MCF 10A (cell line): ENCODE data around the gene RNF223. TPM values are rescaled to one million over a fixed set of nuclear protein-coding genes. Genes with fewer than 3 reads are reported as not detected.

Source experiments
- BruUV-seq: library from RNA; stranded (reverse); fragments of 400-500 nt; replicated peaks from 2 replicates; lab custom pipeline; 2021; lab: Mats Ljungman, UMichigan
- CTCF ChIA-PET: fragments of 300-600 bp; sonication (Branson Sonifier 250); formaldehyde crosslinking; extraction: SDS; loops from one replicate; lab custom pipeline; 2021; ENCODE audit warnings: antibody characterized with exemption, inconsistent platforms; lab: Yijun Ruan, JAX
- POLR2A ChIA-PET: fragments of 300-600, 350-650 bp; sonication (Branson Sonifier 250); formaldehyde crosslinking; extraction: SDS; loops from one replicate; lab custom pipeline; 2020; ENCODE audit warnings: antibody characterized with exemption, inconsistent platforms; lab: Yijun Ruan, JAX
- DNase-seq: peaks from one replicate; pipeline ENCODE4 v3.0.0-alpha.2; 2018; ENCODE audit not compliant: unreplicated experiment
- H3K27ac Mint-ChIP-seq: one replicate; pipeline ENCODE4 v1.8.0; 2022; ENCODE audit warnings: mild to moderate bottlenecking, low read depth, mixed read lengths; ENCODE audit not compliant: unreplicated experiment
- H3K27me3 Mint-ChIP-seq: one replicate; pipeline ENCODE4 v1.8.0; 2022; ENCODE audit warnings: mixed read lengths; ENCODE audit not compliant: insufficient read depth, unreplicated experiment
- H3K36me3 Mint-ChIP-seq: one replicate; pipeline ENCODE4 v1.8.0; 2022; ENCODE audit warnings: mild to moderate bottlenecking, moderate library complexity, mixed read lengths; ENCODE audit not compliant: insufficient read depth, unreplicated experiment
- H3K4me1 Mint-ChIP-seq: one replicate; pipeline ENCODE4 v1.8.0; 2022; ENCODE audit warnings: mixed read lengths; ENCODE audit not compliant: insufficient read depth, unreplicated experiment
- H3K4me3 Mint-ChIP-seq: one replicate; pipeline ENCODE4 v1.8.0; 2022; ENCODE audit warnings: mild to moderate bottlenecking, moderate library complexity, mixed read lengths; ENCODE audit not compliant: unreplicated experiment
- H3K9me3 Mint-ChIP-seq: one replicate; pipeline ENCODE4 v1.8.0; 2022; ENCODE audit warnings: mixed read lengths; ENCODE audit not compliant: unreplicated experiment
- intact Hi-C: fragments of 100-400 bp; cut with micrococcal nuclease; formaldehyde crosslinking; loops from 2 replicates; pipeline ENCODE4 v1.14.1; 2022
- total RNA-seq: library from RNA; stranded (reverse); gene quantifications from 2 replicates; pipeline ENCODE4 v1.2.3, GENCODE V29; 2022
- TF ChIP-seq, protein P1 (sequence below): fragments of 200-600 bp; IDR thresholded peaks from one replicate; pipeline ENCODE4 v1.8.0; 2022; ENCODE audit warnings: antibody characterized with exemption, mild to moderate bottlenecking; ENCODE audit not compliant: unreplicated experiment

RNF223 gene
- total RNA-seq, 1 experiment from 2014 or later = 0.30 TPM

DNA sequence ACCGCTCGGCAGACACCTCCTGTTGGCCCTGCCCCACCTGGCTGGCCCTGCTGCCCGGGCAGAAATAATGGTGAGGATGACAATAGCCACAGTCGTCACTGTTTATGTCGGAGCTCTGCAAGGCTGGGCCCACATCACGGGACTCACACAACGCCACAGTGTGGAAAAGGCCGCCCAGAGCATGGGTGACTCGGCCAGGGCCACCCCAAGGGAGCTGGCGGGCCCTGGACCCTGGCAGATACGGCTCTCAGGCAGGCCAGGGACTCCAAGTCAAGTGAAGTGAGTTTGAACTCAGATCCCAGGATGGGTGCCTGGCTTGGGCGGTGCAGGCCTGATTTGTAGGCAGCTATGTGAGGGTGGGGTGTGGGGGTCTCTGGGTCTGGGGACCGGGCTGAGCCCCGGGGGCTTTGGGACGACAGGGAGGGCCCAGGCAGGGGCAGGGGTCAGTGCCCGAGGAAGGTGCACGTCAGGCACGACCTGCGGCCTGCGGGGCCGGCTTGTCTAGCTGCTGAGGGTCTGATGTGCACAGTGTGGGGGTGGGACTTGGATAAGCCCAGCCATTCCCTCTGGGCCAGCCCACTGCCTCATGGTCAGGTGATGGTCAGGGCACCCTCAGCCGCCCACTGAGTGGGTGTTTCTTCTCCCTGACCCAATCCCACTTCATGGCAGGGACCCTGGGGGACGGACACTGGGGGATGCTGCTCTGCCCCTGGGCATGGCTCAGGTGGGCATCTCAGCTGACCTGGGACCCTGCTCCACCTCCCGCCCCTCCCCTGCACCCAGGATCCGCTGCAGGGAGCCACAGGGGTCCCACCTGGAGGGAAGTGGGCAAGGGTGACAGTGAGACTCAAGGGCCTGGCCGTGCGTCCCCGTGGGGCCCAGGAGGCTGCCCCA is 1.0 kb downstream of the RNF223 start:
- Mint-ChIP-seq H3K36me3 (no peaks in the 10 kb centered on the region), H3K27ac (no peak overlapping the region), H3K4me1 (peaks cover 10% of the 10 kb centered on the region), H3K9me3 (no peaks in the 10 kb centered on the region), H3K4me3 (no peak overlapping the region), H3K27me3 (no peaks in the 10 kb centered on the region)
- DNase-seq = no peak
- ChIA-PET POLR2A (interaction anchor here (0.7 kb wide), 1 partner anchor 10 kb away, joined by 4 read pairs; no protein-coding TSS in a partner anchor), CTCF (interaction anchor here (0.6 to 2.2 kb wide), 2 partner anchors 10 to 47 kb away, joined by 3 to 6 read pairs; no protein-coding TSS in a partner anchor)
- TF ChIP-seq, protein P1, sequence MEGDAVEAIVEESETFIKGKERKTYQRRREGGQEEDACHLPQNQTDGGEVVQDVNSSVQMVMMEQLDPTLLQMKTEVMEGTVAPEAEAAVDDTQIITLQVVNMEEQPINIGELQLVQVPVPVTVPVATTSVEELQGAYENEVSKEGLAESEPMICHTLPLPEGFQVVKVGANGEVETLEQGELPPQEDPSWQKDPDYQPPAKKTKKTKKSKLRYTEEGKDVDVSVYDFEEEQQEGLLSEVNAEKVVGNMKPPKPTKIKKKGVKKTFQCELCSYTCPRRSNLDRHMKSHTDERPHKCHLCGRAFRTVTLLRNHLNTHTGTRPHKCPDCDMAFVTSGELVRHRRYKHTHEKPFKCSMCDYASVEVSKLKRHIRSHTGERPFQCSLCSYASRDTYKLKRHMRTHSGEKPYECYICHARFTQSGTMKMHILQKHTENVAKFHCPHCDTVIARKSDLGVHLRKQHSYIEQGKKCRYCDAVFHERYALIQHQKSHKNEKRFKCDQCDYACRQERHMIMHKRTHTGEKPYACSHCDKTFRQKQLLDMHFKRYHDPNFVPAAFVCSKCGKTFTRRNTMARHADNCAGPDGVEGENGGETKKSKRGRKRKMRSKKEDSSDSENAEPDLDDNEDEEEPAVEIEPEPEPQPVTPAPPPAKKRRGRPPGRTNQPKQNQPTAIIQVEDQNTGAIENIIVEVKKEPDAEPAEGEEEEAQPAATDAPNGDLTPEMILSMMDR = no peak
- intact Hi-C loops = no loop called here
- BruUV-seq = no TSS peak

GRCh38 chr1:1072299-1072848 is 1.7 kb downstream of the RNF223 start:
- DNase-seq = no peak
- intact Hi-C loops = no loop called here
- no peak overlapping the region for H3K4me3 Mint-ChIP-seq
- no TSS peak for BruUV-seq
- POLR2A ChIA-PET = interaction anchor here (0.7 kb wide), 1 partner anchor 10 kb away, joined by 4 read pairs; no protein-coding TSS in a partner anchor
- H3K36me3 Mint-ChIP-seq = no peaks in the 10 kb centered on the region
- H3K27ac Mint-ChIP-seq = no peak overlapping the region
- H3K9me3 Mint-ChIP-seq = no peaks in the 10 kb centered on the region
- peaks cover 10% of the 10 kb centered on the region for H3K4me1 Mint-ChIP-seq
- TF ChIP-seq, protein P1 = no peak
- H3K27me3 Mint-ChIP-seq = no peaks in the 10 kb centered on the region
- CTCF ChIA-PET = interaction anchor here (0.6 to 2.2 kb wide), 2 partner anchors 9 to 48 kb away, joined by 3 to 6 read pairs; no protein-coding TSS in a partner anchor

- POLR2A ChIA-PET = no interaction called here
- no peak overlapping the region for H3K4me3 Mint-ChIP-seq
- no peak for DNase-seq
- peaks cover 10% of the 10 kb centered on the region for H3K4me1 Mint-ChIP-seq
- CTCF ChIA-PET = interaction anchor here (2.2 kb wide), 1 partner anchor 8 kb away, joined by 6 read pairs; no protein-coding TSS in a partner anchor
- intact Hi-C loops = no loop called here
- no peaks in the 10 kb centered on the region for H3K27me3 Mint-ChIP-seq
- TF ChIP-seq, protein P1 = no peak
- BruUV-seq = no TSS peak
- no peaks in the 10 kb centered on the region for H3K9me3 Mint-ChIP-seq
- no peak overlapping the region for H3K27ac Mint-ChIP-seq
- no peaks in the 10 kb centered on the region for H3K36me3 Mint-ChIP-seq
Measured at GRCh38 chr1:1071486-1072298, 2.4 kb downstream of the RNF223 start.
